ENCODE data around the gene DUSP6. TPM values are rescaled to one million over a fixed set of nuclear protein-coding genes. Genes with fewer than 3 reads are reported as not detected.
A peak's percentile ranks its signal among the peaks of the same experiment; 100 is the strongest.

DUSP6 gene
- total and polyA plus RNA-seq, 2 of the 13 experiments (the other 11 are each of a cell fraction or from before 2014, with no cell fraction given) = 40.9 to 161 TPM

- 0 out of 2 replicates have a peak, but pooled peaks have one; percentile 10 for TF ChIP-seq FOXA3 (CRISPR knock-in tag; IDR thresholded peaks at IDR 0.05)
- TF ChIP-seq ZNF577 (CRISPR knock-in tag; IDR thresholded peaks at IDR 0.05; ENCODE audit: borderline replicate concordance, low read depth) = no peak
- peak; percentile 23; the same call in 1 of the 2 replicates for TF ChIP-seq SAP130 (CRISPR knock-in tag; IDR thresholded peaks at IDR 0.05; ENCODE audit: low read depth)
- 0 out of 2 replicates have a peak, but pooled peaks have one; percentile 15 for TF ChIP-seq CREM (IDR thresholded peaks at IDR 0.05)
- TF ChIP-seq CREM (CRISPR knock-in tag; IDR thresholded peaks at IDR 0.05) = no peak
- TF ChIP-seq, protein P1, sequence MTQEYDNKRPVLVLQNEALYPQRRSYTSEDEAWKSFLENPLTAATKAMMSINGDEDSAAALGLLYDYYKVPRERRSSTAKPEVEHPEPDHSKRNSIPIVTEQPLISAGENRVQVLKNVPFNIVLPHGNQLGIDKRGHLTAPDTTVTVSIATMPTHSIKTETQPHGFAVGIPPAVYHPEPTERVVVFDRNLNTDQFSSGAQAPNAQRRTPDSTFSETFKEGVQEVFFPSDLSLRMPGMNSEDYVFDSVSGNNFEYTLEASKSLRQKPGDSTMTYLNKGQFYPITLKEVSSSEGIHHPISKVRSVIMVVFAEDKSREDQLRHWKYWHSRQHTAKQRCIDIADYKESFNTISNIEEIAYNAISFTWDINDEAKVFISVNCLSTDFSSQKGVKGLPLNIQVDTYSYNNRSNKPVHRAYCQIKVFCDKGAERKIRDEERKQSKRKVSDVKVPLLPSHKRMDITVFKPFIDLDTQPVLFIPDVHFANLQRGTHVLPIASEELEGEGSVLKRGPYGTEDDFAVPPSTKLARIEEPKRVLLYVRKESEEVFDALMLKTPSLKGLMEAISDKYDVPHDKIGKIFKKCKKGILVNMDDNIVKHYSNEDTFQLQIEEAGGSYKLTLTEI (CRISPR knock-in tag; conservative IDR thresholded peaks at IDR 0.05) = no peak
- peak; percentile 16; the same call in 1 of the 2 replicates for TF ChIP-seq ETV5 (CRISPR knock-in tag; IDR thresholded peaks at IDR 0.05; ENCODE audit: borderline replicate concordance)
- no peak for TF ChIP-seq ZBTB40 (IDR thresholded peaks at IDR 0.05)
- TF ChIP-seq ZBTB40 (CRISPR knock-in tag; IDR thresholded peaks at IDR 0.05) = no peak
- TF ChIP-seq ZBTB49 (CRISPR knock-in tag; IDR thresholded peaks at IDR 0.05; ENCODE audit: borderline replicate concordance) = no peak
Measured at GRCh38 chr12:89373763-89374572, 21.7 kb upstream of the DUSP6 start (continued).
